Muscle of leg (tissue), 16 donors: ENCODE data around the gene TEX28. TPM values are rescaled to one million over a fixed set of nuclear protein-coding genes. Genes with fewer than 3 reads are reported as not detected.
"Not testable (repeated sequence)": the region's sequence is repeated elsewhere in the genome, so short reads cannot be mapped to it uniquely, and the experiment has no call there.

Experiments
- DNase-seq: peaks from one replicate; pipeline ENCODE4 v3.0.0; 2013
- H3K27ac ChIP-seq: one replicate; pipeline ENCODE4 v1.5.1; 2013; ENCODE audit warnings: mild to moderate bottlenecking, low read length, control low read depth
- H3K27me3 ChIP-seq: one replicate; pipeline ENCODE4 v1.6.1; 2013; ENCODE audit warnings: low read length; ENCODE audit not compliant: control insufficient read depth, insufficient read depth
- H3K36me3 ChIP-seq: one replicate; pipeline ENCODE4 v1.6.1; 2013; ENCODE audit warnings: low read length; ENCODE audit not compliant: control insufficient read depth, insufficient read depth
- H3K4me1 ChIP-seq: one replicate; pipeline ENCODE4 v1.6.1; 2013; ENCODE audit warnings: low read length; ENCODE audit not compliant: control insufficient read depth, insufficient read depth
- H3K4me3 ChIP-seq: one replicate; pipeline ENCODE4 v1.5.1; 2013; ENCODE audit warnings: low read length, control low read depth
- H3K9me3 ChIP-seq: replicated peaks from 2 replicates; pipeline ENCODE4 v1.6.1; 2013; ENCODE audit warnings: low read depth, low read length; ENCODE audit not compliant: control insufficient read depth
- WGBS: methylation state at CpG from one replicate; pipeline ENCODE4 v1.1.5; 2013; ENCODE audit warnings: missing lambda C conversion rate; ENCODE audit not compliant: insufficient coverage; 5-methylcytosine and 5-hydroxymethylcytosine counted together
- long read RNA-seq, 11 donors: transcript quantifications; one replicate each; lab custom pipeline, GENCODE V29; 2026
- polyA plus RNA-seq, 8 donors: library from polyadenylated mRNA; unstranded; fragments of 120-200 nt; gene quantifications; one replicate each; pipeline versions ENCODE4 v1.2.1 to v1.2.3, GENCODE V29; 2013; ENCODE audit warnings: inconsistent platforms in 1 of 8, low replicate concordance in 1 of 8; ENCODE audit not compliant: insufficient read length in 8 of 8, insufficient read depth in 1 of 8
- total RNA-seq: library from RNA; stranded (reverse); fragments of 120-200 nt; gene quantifications from one replicate; pipeline ENCODE4 v1.2.4, GENCODE V29; 2013

TEX28 gene, protein sequence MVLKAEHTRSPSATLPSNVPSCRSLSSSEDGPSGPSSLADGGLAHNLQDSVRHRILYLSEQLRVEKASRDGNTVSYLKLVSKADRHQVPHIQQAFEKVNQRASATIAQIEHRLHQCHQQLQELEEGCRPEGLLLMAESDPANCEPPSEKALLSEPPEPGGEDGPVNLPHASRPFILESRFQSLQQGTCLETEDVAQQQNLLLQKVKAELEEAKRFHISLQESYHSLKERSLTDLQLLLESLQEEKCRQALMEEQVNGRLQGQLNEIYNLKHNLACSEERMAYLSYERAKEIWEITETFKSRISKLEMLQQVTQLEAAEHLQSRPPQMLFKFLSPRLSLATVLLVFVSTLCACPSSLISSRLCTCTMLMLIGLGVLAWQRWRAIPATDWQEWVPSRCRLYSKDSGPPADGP
- total RNA-seq (not detected), polyA plus RNA-seq (not detected)
- long read RNA-seq, donor 1, result 0 reads
- long read RNA-seq, donor 2, result 0 reads
- long read RNA-seq, donor 3, result 0 reads
- long read RNA-seq, donor 4, result 0 reads
- long read RNA-seq, donor 5, result 0 reads
- long read RNA-seq, donor 6, result 0 reads
- long read RNA-seq, donor 7, result 0 reads
- long read RNA-seq, donor 8, result 0 reads
- long read RNA-seq, donor 9, result 0 reads
- long read RNA-seq, donor 10, result 0 reads
- long read RNA-seq, donor 11, result 0 reads

DNA sequence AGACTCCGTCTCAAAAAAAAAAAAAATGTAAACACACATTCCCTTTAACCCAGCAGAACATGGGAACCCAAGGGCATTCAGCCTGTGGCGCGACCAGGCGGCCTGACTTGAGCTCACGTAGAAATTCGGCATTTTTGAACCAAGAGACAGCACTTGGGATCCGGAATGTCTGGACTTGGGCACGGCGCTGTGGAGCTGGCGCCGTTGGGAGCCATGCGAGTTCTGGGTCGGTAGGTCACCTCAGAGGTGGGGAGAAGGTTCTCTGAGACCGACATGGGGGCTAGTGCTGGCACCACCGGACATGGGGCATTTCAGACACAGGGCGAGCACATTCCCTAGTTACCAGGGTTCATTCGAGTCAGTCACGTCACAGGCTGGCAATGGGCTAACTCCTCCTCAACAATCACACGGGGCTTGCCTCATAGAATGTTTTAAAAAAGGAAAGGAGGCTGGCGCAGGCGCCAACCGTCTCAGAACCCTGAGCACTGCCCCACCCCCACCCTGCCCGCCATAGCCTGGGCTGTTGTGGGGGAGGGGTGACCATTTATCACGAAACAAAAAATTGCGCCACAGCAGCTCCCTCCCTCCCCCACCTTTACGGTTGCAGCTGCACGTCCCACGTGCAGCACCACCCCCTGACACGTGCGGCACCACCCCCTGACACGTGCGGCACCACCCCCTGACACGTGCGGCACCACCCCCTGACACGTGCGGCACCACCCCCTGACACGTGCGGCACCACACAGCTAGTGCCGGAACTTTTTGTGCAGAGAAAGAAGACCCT, at the start of gene TEX28:
Gene TEX28, minus strand, starts transcription at position 334 of the 784 bp plus-strand sequence. CDS start 3,007 bp downstream, outside the sequence.
- no peaks in the 10 kb centered on the region for H3K9me3 ChIP-seq
- 91% methylated on average over 23 of the region's 39 CpGs for WGBS

DNA sequence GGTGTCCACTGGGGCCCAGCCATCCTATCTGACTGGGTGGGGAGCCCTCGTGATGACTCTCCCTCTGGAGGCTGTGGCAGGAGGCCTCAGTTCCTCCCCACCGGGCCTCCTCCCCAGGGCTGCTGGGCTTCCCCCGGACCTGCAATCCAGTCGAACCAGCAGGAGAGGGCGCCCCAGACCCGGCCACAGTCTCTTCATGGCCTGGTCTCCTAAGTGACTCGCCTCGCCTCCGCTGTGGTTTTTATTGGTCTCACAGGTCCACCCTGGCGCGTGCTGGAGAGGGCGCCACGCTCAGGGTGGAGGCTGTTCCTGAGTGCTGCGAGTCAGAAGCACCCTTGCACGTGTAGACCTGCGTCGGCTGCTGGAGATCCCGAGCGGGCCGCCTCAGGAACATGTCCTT, 48.7 kb upstream of the TEX28 start:
- not testable (repeated sequence) for DNase-seq, H3K27me3 ChIP-seq, H3K27ac ChIP-seq, H3K4me1 ChIP-seq, H3K36me3 ChIP-seq, H3K4me3 ChIP-seq, H3K9me3 ChIP-seq
- no CpG with 5 or more reads among the region's 20 CpGs for WGBS

More for the DNA sequence above, at the start of gene TEX28:
- no peaks in the 10 kb centered on the region for H3K27me3 ChIP-seq
- DNase-seq, result no peak
- no peaks in the 10 kb centered on the region for H3K36me3 ChIP-seq
- no peak within 1 kb of the TSS for H3K27ac ChIP-seq
- H3K4me1 ChIP-seq, result no peaks in the 10 kb centered on the region
- H3K4me3 ChIP-seq, result no peak within 1 kb of the TSS

DNA sequence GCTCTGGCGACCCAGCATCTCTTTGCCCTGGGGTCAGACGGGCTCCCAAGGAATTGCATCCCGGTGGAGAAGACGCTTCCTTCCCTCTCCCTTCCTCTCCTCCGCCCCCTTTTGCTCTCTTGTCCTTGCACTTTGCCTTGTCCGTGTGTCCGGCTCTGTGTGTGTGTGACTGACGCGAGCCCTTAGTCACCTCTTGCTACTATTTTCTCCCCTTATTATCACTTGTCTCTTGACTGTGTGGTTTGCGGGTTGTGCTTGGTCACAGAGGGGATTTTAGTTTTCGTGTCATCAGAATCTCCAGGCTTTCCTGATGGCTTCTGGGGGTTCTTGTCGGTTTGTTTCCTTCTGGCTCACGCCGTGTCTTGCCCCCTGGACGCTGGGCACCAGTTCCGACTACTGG, 48.1 kb upstream of the TEX28 start:
- H3K36me3 ChIP-seq, H3K9me3 ChIP-seq, H3K4me3 ChIP-seq, DNase-seq, H3K27ac ChIP-seq, H3K27me3 ChIP-seq, H3K4me1 ChIP-seq: not testable (repeated sequence)
- WGBS, result no CpG with 5 or more reads among the region's 16 CpGs

DNA sequence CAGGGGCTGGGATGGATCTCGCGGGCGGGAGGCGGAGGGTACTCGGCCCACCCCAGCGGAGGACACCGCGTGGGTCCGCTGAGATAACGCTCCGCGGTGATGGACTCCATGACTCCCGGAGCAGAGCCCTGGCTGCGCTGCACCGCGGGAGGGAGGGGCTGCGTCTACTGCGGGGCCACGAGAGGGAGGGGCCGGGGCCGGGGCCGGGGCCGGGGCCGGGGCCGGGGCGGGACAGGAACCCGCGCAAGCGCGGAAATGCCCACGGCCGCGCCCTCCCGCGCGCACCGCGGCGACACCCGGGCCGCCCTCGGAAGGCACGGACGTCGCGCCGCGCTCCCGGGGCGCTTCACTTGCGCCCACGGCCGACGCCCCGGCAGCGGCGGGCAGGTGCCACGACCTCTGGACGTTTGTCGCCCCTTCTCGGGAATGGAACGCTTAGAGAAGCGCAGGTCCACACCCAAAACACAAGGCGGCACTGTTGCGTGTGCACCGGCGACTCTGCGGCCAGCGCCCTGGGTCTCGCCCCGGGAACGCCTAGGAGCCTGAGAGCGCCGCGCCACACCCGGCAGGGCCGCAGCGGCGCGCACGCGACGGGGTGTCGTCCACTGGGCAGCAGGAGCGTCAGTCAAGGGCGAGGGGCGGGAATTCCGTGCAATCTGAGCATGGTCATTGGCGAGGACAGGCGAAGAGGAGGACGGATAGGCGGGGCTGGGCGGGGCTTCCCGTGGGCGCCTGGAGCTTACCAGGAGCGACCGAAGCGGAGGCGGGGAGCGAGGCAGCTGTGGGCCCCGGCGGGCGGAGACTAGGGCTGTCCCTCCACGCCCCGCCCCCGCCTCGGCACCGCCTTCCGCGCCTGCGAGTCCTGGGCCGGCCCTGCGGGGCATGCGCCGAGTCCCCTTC, 46.7 kb upstream of the TEX28 start:
- not testable (repeated sequence) for H3K9me3 ChIP-seq, DNase-seq, H3K4me3 ChIP-seq, H3K36me3 ChIP-seq, H3K27me3 ChIP-seq, H3K4me1 ChIP-seq, H3K27ac ChIP-seq
- WGBS, result no CpG with 5 or more reads among the region's 115 CpGs

DNA sequence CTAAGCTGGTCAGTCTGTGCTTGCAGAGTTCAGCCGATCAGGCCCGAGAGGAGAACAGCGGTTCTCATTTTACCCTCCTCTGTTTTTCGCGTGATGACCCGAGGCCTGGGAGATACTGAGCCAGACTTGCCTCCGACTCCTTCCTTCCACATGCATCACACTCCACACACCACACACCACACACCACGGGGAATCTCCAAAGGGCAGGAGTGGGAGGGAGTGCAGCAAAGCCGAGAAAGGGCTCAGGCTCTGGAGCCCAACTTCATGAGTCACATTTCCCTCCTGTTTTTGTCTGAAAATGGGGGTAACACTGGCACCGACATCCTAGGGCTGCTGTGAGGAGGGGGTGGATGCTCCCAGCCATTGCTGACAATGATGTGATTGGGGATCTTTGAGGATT, 39.6 kb upstream of the TEX28 start:
- DNase-seq, result no peak
- WGBS, result no CpG with 5 or more reads among the region's 10 CpGs

DNA sequence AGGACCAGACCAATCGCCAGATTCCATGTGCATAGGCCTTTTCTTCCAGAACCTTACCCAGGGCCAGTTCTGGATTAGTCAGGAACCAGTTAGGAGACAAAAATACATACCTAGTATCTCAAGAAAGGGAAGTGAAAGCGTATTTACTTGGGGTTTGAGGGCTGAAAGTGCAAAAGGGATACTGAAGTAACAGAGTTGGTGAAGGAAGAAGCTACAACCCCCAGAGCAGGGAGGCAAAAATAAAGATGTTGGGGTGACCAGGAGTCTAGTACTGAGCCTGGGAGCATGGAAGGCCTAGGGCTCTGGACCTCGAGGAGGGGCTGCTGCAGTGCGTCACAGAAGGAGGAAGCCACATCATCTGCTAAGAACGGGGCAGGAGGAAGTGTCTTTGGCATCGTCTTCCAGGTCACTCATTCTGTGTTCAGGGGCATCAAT, 38.9 kb upstream of the TEX28 start:
- no peak for DNase-seq
- 75% methylated on average over 2 of the region's 6 CpGs for WGBS

More for the DNA sequence above, 39.6 kb upstream of the TEX28 start:
- Histone ChIP-seq H3K36me3 (no peaks in the 10 kb centered on the region), H3K27me3 (no peaks in the 10 kb centered on the region), H3K9me3 (no peaks in the 10 kb centered on the region), H3K27ac (no peak overlapping the region), H3K4me1 (peaks cover 2% of the 10 kb centered on the region), H3K4me3 (no peak overlapping the region)

DNA sequence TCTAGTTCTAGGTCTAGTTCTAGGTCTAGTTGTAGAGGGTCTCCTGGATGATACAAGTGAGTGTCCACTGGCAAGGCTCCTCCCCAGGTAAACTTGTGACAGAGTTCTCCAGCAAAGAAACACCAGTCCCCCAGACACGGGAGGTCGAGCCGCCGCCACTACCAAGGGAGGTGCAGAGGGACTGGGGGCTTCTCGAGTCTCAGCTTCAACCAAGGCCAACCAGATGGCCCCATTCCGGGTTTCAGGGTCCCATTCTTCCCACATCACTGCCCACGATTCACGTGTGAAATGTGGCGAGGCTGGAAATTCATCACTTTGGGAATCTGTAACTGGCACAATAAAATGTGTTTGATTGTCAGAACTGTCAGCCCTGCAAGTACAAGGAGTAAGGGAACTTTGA, 38.2 kb upstream of the TEX28 start:
- 91% methylated on average over 5 of the region's 9 CpGs for WGBS
- Histone ChIP-seq H3K4me1 (peaks cover 11% of the 10 kb centered on the region), H3K27me3 (peaks cover 2% of the 10 kb centered on the region), H3K4me3 (no peak overlapping the region), H3K9me3 (no peaks in the 10 kb centered on the region), H3K27ac (no peak overlapping the region), H3K36me3 (no peaks in the 10 kb centered on the region)
- DNase-seq, result no peak

More for the DNA sequence above, 38.9 kb upstream of the TEX28 start:
- Histone ChIP-seq H3K4me1 (peaks cover 6% of the 10 kb centered on the region), H3K4me3 (no peak overlapping the region), H3K27me3 (no peaks in the 10 kb centered on the region), H3K27ac (no peak overlapping the region), H3K36me3 (no peaks in the 10 kb centered on the region), H3K9me3 (no peaks in the 10 kb centered on the region)

DNA sequence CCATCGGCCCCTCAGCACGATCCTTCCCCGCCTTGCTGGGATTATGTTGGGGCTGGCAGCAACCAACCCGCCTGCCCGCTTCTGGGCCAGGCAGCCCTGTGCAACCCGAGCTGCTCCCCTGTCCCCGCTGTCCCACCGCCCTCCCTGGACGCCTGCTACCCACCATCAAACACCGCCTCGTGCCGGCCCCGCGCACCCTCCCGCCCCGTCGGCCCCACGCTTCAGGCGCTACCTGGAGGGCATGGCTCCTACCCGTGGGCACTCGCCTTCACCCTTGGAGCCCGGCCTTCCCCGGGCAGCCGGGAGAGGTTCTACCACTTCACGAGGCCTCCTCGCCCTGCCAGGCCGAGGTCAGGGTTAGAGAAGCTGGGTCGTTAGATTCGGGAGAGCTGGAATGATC, 37.6 kb upstream of the TEX28 start:
- peaks cover 2% of the 10 kb centered on the region for H3K27me3 ChIP-seq

DNA sequence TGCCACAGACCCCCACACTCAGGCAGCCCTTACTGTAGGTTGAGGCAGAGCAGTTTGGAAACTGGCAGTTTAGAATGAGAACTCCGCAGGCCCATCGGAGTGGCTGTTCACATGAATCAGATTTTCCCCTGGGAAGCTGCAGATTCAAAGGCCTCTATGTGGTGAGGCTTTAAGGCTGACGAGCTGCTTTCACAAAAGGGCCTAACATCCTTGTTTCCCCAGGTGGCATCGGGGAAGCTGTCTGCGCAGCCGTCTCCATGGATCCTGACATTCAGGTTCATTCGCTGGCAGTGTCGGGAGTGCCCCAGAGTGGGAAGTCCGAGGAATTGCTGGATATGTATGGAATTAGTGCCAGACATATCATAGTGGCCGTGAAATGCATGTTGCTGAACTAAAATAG, 34.4 kb upstream of the TEX28 start:
- Histone ChIP-seq H3K4me1 (peaks cover 33% of the 10 kb centered on the region), H3K27me3 (peaks cover 4% of the 10 kb centered on the region), H3K36me3 (no peaks in the 10 kb centered on the region), H3K9me3 (no peaks in the 10 kb centered on the region), H3K27ac (no peak overlapping the region), H3K4me3 (no peak overlapping the region)
- 74% methylated on average over 8 of the region's 10 CpGs for WGBS
- DNase-seq, result no peak

More for the DNA sequence above, 37.6 kb upstream of the TEX28 start:
- no peak for DNase-seq
- Histone ChIP-seq H3K4me3 (no peak overlapping the region), H3K9me3 (no peaks in the 10 kb centered on the region), H3K27ac (no peak overlapping the region), H3K36me3 (no peaks in the 10 kb centered on the region), H3K4me1 (peaks cover 16% of the 10 kb centered on the region)
- WGBS, result 93% methylated on average over 28 of the region's 29 CpGs
